A549 (cell line): Measurements from ENCODE around the gene DEFB132. TPM values are rescaled to one million over a fixed set of nuclear protein-coding genes. Genes with fewer than 3 reads are reported as not detected.
A peak's percentile ranks its signal among the peaks of the same experiment; 100 is the strongest.

Experiments
- ATAC-seq, 2 experiments: fragments of 200-7000 bp in 1 of 2; fragments of >200 bp in 1 of 2; cut with Nextera tagmentation in 1 of 2; cut with Tn5 transposase in 1 of 2; 3 replicates each; pipeline versions ENCODE4 v1.8.0 to v1.9.1; 2018 to 2020; ENCODE audit warnings: mild to moderate bottlenecking in 1 of 2, moderate library complexity in 1 of 2
- CTCF ChIA-PET: fragments of 300-600 bp; sonication (Branson Sonifier 250); formaldehyde crosslinking; extraction: SDS; loops from one replicate; lab custom pipeline; 2021; ENCODE audit warnings: antibody characterized with exemption, inconsistent platforms; lab: Yijun Ruan, JAX
- POLR2A ChIA-PET: fragments of 350-600 bp; formaldehyde crosslinking; extraction: SDS; loops from one replicate; lab custom pipeline; 2021; ENCODE audit warnings: antibody characterized with exemption, inconsistent platforms; lab: Yijun Ruan, JAX
- DNase-seq, 2 experiments: peaks; one replicate each; pipeline versions ENCODE4 v3.0.0 to v3.0.0-alpha.2; 2011 to 2016; ENCODE audit warnings: low read depth in 1 of 2, low spot score in 1 of 2
- FAIRE-seq: peaks from 2 replicates; lab custom pipeline; 2011; peaks lifted over from hg19 to GRCh38; lab: Jason Lieb, UNC
- H3K27ac ChIP-seq, 2 experiments: fragments of >200 bp; sonication (Bioruptor Twin); formaldehyde crosslinking; 3 replicates each; pipeline ENCODE4 v1.5.1; 2016 to 2017
- H3K4me1 ChIP-seq: fragments of >200 bp; sonication (Bioruptor Twin); formaldehyde crosslinking; 3 replicates; pipeline ENCODE4 v1.6.1; 2016
- H3K4me2 ChIP-seq: fragments of >200 bp; sonication (Bioruptor Twin); formaldehyde crosslinking; 3 replicates; pipeline ENCODE4 v1.6.1; 2016
- H3K4me3 ChIP-seq: fragments of >200 bp; sonication (Bioruptor Twin); formaldehyde crosslinking; 3 replicates; pipeline ENCODE4 v1.5.1; 2016
- H3K9me3 ChIP-seq: fragments of >200 bp; sonication (Bioruptor Twin); formaldehyde crosslinking; 3 replicates; pipeline ENCODE4 v1.6.1; 2016
- CBX2 ChIP-seq: fragments of 200-600 bp; sonication (generic); IDR thresholded peaks from 2 replicates; pipeline ENCODE4 v1.6.1; 2016; ENCODE audit warnings: low read depth, mild to moderate bottlenecking, borderline replicate concordance
- CEBPB ChIP-seq, 2 experiments: fragments of >200 bp in 1 of 2; sonication (Bioruptor Twin) in 1 of 2; formaldehyde crosslinking in 1 of 2; IDR thresholded peaks; 2 replicates each; pipeline ENCODE4 v1.6.1; 2012 to 2016
- CHD2 ChIP-seq: fragments of 150-350 bp; IDR thresholded peaks from 2 replicates; pipeline ENCODE4 v1.6.1; 2014; ENCODE audit warnings: low read length; ENCODE audit not compliant: partially characterized antibody
- EHF ChIP-seq: fragments of 250-450 bp; sonication (Bioruptor Pico); IDR thresholded peaks from 2 replicates; pipeline ENCODE4 v1.5.0; 2020; ENCODE audit warnings: mild to moderate bottlenecking
- EP300 ChIP-seq, 2 experiments: fragments of >200 bp; sonication (Bioruptor Twin); formaldehyde crosslinking; IDR thresholded peaks; 2 replicates in 1 of 2; 3 replicates in 1 of 2; pipeline ENCODE4 v1.6.1; 2016 to 2017
- ESRRA ChIP-seq: fragments of 150-350 bp; IDR thresholded peaks from 2 replicates; pipeline ENCODE4 v1.6.1; 2014; ENCODE audit warnings: mild to moderate bottlenecking, low read length, borderline replicate concordance
- FOSL2 ChIP-seq, 2 experiments: fragments of 450-650 bp in 1 of 2; fragments of >200 bp in 1 of 2; sonication (Bioruptor Twin) in 1 of 2; formaldehyde crosslinking; IDR thresholded peaks; 2 replicates each; pipeline versions ENCODE4 v1.5.0 to v1.6.1; 2016 to 2020; ENCODE audit warnings: mild to moderate bottlenecking in 1 of 2, moderate library complexity in 1 of 2
- GATA3 ChIP-seq: IDR thresholded peaks from 2 replicates; pipeline ENCODE4 v1.6.1; 2012; ENCODE audit warnings: borderline replicate concordance
- HDAC2 ChIP-seq: fragments of 200-600 bp; sonication (generic); IDR thresholded peaks from 2 replicates; pipeline ENCODE4 v1.6.1; 2016
- HOXA7 ChIP-seq: fragments of 250-450 bp; sonication (Bioruptor Pico); IDR thresholded peaks from 2 replicates; pipeline ENCODE4 v1.5.0; 2020; ENCODE audit warnings: mild to moderate bottlenecking, moderate library complexity
- JUN ChIP-seq, 2 experiments: fragments of >200 bp; sonication (Bioruptor Twin); formaldehyde crosslinking; IDR thresholded peaks; 2 replicates in 1 of 2; 3 replicates in 1 of 2; pipeline ENCODE4 v1.6.1; 2016 to 2017
- JUNB ChIP-seq: fragments of >200 bp; sonication (Bioruptor Twin); formaldehyde crosslinking; IDR thresholded peaks from 2 replicates; pipeline ENCODE4 v1.6.1; 2016
- KDM1A ChIP-seq: fragments of 200-600 bp; sonication (generic); IDR thresholded peaks from 2 replicates; pipeline ENCODE4 v1.6.1; 2016; ENCODE audit warnings: low read depth, mild to moderate bottlenecking
- MYC ChIP-seq: IDR thresholded peaks from 2 replicates; pipeline ENCODE4 v1.6.1; 2012; ENCODE audit warnings: mild to moderate bottlenecking, inconsistent platforms, low read length, improper control_type of control experiment, borderline replicate concordance
- NPAS2 ChIP-seq: fragments of 250-450 bp; sonication (Bioruptor Pico); IDR thresholded peaks from 2 replicates; pipeline ENCODE4 v1.8.0; 2022; ENCODE audit warnings: mild to moderate bottlenecking, moderate library complexity, borderline replicate concordance
- PHF8 ChIP-seq: fragments of 200-600 bp; sonication (generic); IDR thresholded peaks from 2 replicates; pipeline ENCODE4 v1.6.1; 2016; ENCODE audit warnings: low read depth, mild to moderate bottlenecking, antibody characterized with exemption, moderate library complexity, borderline replicate concordance
- RAD21 ChIP-seq, 2 experiments: fragments of >200 bp in 1 of 2; sonication (Bioruptor Twin) in 1 of 2; formaldehyde crosslinking in 1 of 2; IDR thresholded peaks in 1 of 2; conservative IDR thresholded peaks in 1 of 2; 2 replicates in 1 of 2; 3 replicates in 1 of 2; pipeline ENCODE4 v1.6.1; 2012 to 2018; ENCODE audit warnings: inconsistent platforms in 1 of 2
- RFX5 ChIP-seq: fragments of 450-650 bp; IDR thresholded peaks from 2 replicates; pipeline ENCODE4 v1.7.1; 2014; ENCODE audit warnings: antibody characterized with exemption, mild to moderate bottlenecking, moderate library complexity
- TFCP2L1 ChIP-seq: fragments of 250-450 bp; sonication (Bioruptor Pico); IDR thresholded peaks from 2 replicates; pipeline ENCODE4 v1.5.0; 2021; ENCODE audit warnings: mild to moderate bottlenecking
- TP53 ChIP-seq: fragments of 250-450 bp; sonication (Bioruptor Pico); IDR thresholded peaks from 2 replicates; pipeline ENCODE4 v1.5.0; 2021; ENCODE audit warnings: mild to moderate bottlenecking, moderate library complexity
- ZFP36 ChIP-seq: fragments of 450-650 bp; IDR thresholded peaks from 2 replicates; pipeline ENCODE4 v1.6.1; 2014; ENCODE audit warnings: borderline replicate concordance; ENCODE audit not compliant: partially characterized antibody
- ZNF302 ChIP-seq: fragments of 250-450 bp; sonication (Bioruptor Pico); IDR thresholded peaks from 2 replicates; pipeline ENCODE4 v1.9.0; 2021; ENCODE audit warnings: inconsistent platforms, mild to moderate bottlenecking, moderate library complexity
- ZSCAN20 ChIP-seq: fragments of 250-450 bp; sonication (Bioruptor Pico); IDR thresholded peaks from 2 replicates; pipeline ENCODE4 v1.8.0; 2022; ENCODE audit warnings: mild to moderate bottlenecking, moderate library complexity
- WGBS: methylation state at CpG from one replicate; pipeline ENCODE4 v1.1.6; 2017; ENCODE audit errors: missing lambda C conversion rate; 5-methylcytosine and 5-hydroxymethylcytosine counted together
- polyA plus RNA-seq, 4 experiments: library from polyadenylated mRNA; depleted of rRNA in 3 of 4; stranded (reverse); fragments of >200 nt; fragmentation: RNase III in 1 of 4; extraction: RNeasy Plus Mini Kit Qiagen cat#74134 plus additional on column Dnase treatment in 1 of 4; gene quantifications; 2 replicates in 3 of 4; 3 replicates in 1 of 4; pipeline ENCODE4 v1.2.3, GENCODE V29; 2011 to 2017
- TF ChIP-seq, protein P1 (sequence below): IDR thresholded peaks from 2 replicates; pipeline ENCODE4 v1.6.1; 2012; ENCODE audit warnings: low read depth, borderline replicate concordance
- TF ChIP-seq, protein P2 (sequence below): IDR thresholded peaks from 2 replicates; pipeline ENCODE4 v1.6.1; 2012
- TF ChIP-seq, protein P3 (sequence below): fragments of >200 bp; sonication (Bioruptor Twin); formaldehyde crosslinking; IDR thresholded peaks from 2 replicates; pipeline ENCODE4 v1.6.1; 2016
- TF ChIP-seq, protein P4 (sequence below): fragments of 150-350 bp; IDR thresholded peaks from 2 replicates; pipeline ENCODE4 v1.6.1; 2014; ENCODE audit warnings: low read depth, mild to moderate bottlenecking, low read length
- TF ChIP-seq, protein P5 (sequence below): IDR thresholded peaks from 2 replicates; pipeline ENCODE4 v1.6.1; 2012
- TF ChIP-seq, protein P6 (sequence below): fragments of 450-650 bp; IDR thresholded peaks from 2 replicates; pipeline ENCODE4 v1.6.1; 2014; ENCODE audit warnings: antibody characterized with exemption

Gene DEFB132
- polyA plus RNA-seq, 2 of the 4 experiments (the other 2 are of a cell fraction) = not detected

DNA sequence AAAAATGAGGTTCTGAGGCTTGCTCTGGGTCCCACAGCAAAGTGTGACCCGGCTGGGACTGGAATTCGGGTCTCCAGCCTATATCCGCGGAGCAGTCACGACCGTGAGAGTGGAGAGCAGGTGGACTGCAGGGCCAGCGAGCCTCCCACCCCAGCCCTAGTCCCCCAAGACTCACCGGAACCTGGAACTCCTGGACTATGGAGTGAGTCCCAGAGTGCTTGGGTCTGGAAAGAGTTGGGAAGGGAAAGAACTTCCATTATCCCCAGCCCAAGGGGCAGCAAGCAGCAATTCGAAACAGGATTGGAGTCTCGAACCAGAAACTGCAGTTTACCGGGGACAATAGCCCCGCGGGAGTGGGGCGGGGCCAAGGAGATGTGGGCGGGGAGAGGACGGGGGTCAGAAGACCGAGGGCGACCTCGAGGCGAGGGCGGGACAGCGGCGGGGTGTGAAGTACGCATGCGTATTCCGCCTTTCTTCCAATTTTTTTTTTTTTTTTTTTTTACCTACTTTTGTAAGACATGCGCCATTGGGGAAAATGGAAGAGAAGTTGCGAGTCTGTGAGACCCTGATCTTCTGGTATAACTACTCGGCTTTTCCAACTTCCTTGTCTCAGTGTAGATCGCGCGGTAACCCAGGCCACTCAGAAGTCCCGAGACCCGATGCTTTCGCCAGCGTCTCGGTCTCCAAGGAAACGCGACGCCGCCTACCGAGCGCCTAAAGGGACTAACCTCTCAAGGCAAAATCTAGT is 32.7 kb downstream of the DEFB132 start, which contains the start of gene C20orf96 (continued):
- TF ChIP-seq EHF (CRISPR knock-in tag) (no peak), ZFP36 (no peak), JUNB (no peak), EP300 (IDR thresholded peaks at IDR 0.05) (no peak), CBX2 (no peak), CEBPB (IDR thresholded peaks at IDR 0.05) (no peak), KDM1A (no peak), PHF8 (peak; percentile 35; the same call in 1 of the 2 replicates), HDAC2 (no peak), ZNF302 (CRISPR knock-in tag) (no peak), RAD21 (conservative IDR thresholded peaks at IDR 0.05 in 1 of 2, IDR thresholded peaks at IDR 0.05 in 1 of 2) (no peak), MYC (peak; percentile 45), CHD2 (peak; percentile 77)
- TF ChIP-seq, protein P1, sequence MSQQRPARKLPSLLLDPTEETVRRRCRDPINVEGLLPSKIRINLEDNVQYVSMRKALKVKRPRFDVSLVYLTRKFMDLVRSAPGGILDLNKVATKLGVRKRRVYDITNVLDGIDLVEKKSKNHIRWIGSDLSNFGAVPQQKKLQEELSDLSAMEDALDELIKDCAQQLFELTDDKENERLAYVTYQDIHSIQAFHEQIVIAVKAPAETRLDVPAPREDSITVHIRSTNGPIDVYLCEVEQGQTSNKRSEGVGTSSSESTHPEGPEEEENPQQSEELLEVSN = peak; percentile 93
- TF ChIP-seq, protein P2, sequence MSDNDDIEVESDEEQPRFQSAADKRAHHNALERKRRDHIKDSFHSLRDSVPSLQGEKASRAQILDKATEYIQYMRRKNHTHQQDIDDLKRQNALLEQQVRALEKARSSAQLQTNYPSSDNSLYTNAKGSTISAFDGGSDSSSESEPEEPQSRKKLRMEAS = peak; percentile 59

DNA sequence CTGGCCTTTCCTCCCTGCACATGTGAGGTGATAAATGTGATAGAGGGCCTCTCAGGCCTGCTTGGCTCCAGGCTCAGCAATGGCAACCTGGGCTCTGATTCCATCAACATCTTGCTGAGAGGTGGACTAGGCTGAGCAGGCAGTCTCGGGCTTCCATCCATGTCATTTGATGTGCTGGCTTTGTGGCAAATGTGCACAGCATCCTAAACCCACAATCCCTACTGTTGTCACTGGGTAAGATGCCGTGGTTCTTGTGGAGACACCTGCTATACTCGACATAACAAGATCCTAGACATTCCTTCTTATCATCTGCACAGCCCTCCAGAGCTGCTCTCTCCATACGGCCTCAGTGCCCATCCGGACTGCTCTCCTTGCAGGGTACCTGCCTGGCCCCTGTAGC is 37.1 kb downstream of the DEFB132 start:
- Histone ChIP-seq H3K27ac (no peak overlapping the region), H3K4me3 (no peak overlapping the region), H3K4me2 (no peak overlapping the region), H3K4me1 (peaks cover 21% of the 10 kb centered on the region), H3K9me3 (no peaks in the 10 kb centered on the region)
- 73% methylated on average over 5 of the region's 5 CpGs for WGBS
- no peak for TF ChIP-seq ESRRA
- TF ChIP-seq, protein P3, sequence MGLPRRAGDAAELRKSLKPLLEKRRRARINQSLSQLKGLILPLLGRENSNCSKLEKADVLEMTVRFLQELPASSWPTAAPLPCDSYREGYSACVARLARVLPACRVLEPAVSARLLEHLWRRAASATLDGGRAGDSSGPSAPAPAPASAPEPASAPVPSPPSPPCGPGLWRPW = no peak
- TF ChIP-seq RAD21 (conservative IDR thresholded peaks at IDR 0.05 in 1 of 2, IDR thresholded peaks at IDR 0.05 in 1 of 2) = no peak
- TF ChIP-seq FOSL2 (IDR thresholded peaks at IDR 0.05) = no peak
- TF ChIP-seq FOSL2 (CRISPR knock-in tag; IDR thresholded peaks at IDR 0.05) = no peak
- no peak for TF ChIP-seq CHD2
- no peak for TF ChIP-seq TFCP2L1 (CRISPR knock-in tag)
- TF ChIP-seq, protein P1 = no peak
- TF ChIP-seq NPAS2 (CRISPR knock-in tag) = no peak
- no peak for TF ChIP-seq GATA3
- no peak for TF ChIP-seq RFX5
- TF ChIP-seq, protein P4, sequence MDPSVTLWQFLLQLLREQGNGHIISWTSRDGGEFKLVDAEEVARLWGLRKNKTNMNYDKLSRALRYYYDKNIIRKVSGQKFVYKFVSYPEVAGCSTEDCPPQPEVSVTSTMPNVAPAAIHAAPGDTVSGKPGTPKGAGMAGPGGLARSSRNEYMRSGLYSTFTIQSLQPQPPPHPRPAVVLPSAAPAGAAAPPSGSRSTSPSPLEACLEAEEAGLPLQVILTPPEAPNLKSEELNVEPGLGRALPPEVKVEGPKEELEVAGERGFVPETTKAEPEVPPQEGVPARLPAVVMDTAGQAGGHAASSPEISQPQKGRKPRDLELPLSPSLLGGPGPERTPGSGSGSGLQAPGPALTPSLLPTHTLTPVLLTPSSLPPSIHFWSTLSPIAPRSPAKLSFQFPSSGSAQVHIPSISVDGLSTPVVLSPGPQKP = no peak
- no peak for TF ChIP-seq TP53
- no peak for TF ChIP-seq HOXA7 (CRISPR knock-in tag)
- TF ChIP-seq JUN (IDR thresholded peaks at IDR 0.05) = no peak
- TF ChIP-seq, protein P5, sequence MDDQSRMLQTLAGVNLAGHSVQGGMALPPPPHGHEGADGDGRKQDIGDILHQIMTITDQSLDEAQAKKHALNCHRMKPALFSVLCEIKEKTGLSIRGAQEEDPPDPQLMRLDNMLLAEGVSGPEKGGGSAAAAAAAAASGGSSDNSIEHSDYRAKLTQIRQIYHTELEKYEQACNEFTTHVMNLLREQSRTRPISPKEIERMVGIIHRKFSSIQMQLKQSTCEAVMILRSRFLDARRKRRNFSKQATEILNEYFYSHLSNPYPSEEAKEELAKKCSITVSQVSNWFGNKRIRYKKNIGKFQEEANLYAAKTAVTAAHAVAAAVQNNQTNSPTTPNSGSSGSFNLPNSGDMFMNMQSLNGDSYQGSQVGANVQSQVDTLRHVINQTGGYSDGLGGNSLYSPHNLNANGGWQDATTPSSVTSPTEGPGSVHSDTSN = no peak
- no peak for TF ChIP-seq ZSCAN20 (CRISPR knock-in tag)
- TF ChIP-seq, protein P6, sequence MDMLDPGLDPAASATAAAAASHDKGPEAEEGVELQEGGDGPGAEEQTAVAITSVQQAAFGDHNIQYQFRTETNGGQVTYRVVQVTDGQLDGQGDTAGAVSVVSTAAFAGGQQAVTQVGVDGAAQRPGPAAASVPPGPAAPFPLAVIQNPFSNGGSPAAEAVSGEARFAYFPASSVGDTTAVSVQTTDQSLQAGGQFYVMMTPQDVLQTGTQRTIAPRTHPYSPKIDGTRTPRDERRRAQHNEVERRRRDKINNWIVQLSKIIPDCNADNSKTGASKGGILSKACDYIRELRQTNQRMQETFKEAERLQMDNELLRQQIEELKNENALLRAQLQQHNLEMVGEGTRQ = no peak
- TF ChIP-seq MYC = no peak
- no peak for ATAC-seq
- no peak for FAIRE-seq
- POLR2A ChIA-PET = interaction anchor here (0.6 kb wide), 1 partner anchor 11 kb away, joined by 3 read pairs; no protein-coding TSS in a partner anchor
- DNase-seq = no peak
- CTCF ChIA-PET = interaction anchor here (0.9 to 3.2 kb wide), 3 partner anchors 28 to 36 kb away, joined by 3 to 16 read pairs (median 5); no protein-coding TSS in a partner anchor
